ENCODE data around the gene CREB5. TPM values are rescaled to one million over a fixed set of nuclear protein-coding genes. Genes with fewer than 3 reads are reported as not detected.

Gene CREB5
- total and polyA plus RNA-seq, 10 donors, result 0.88 to 56.8 (median 23.5) TPM

GRCh38 chr7:28516390-28517172 lies 104.3 kb downstream of the CREB5 start:
- Histone ChIP-seq H3K27ac (no peak overlapping the region), H3K36me3 (no peaks in the 10 kb centered on the region), H3K4me3 (no peak overlapping the region), H3K27me3 (replicated peaks in 1 of 7) (no peaks in the 10 kb centered on the region), H3K9me3 (no peaks in the 10 kb centered on the region), H3K4me1 (peaks cover 0 to 4% (median 0%) of the 10 kb centered on the region in 6 donors)
- intact Hi-C loops (cut with DNase I; ENCODE audit: low total_unique reads), result no loop called here
- DNase-seq, result no peak
- WGBS, 5 donors, result 86 to 93% (median 89%) methylated on average over 14 of the region's 14 CpGs
- no peak for TF ChIP-seq POLR2A (IDR thresholded peaks at IDR 0.05)
- no peak for TF ChIP-seq CTCF (IDR thresholded peaks at IDR 0.05 in 8 of 11, conservative IDR thresholded peaks at IDR 0.05 in 3 of 11)
- no peak for TF ChIP-seq POLR2AphosphoS5 (IDR thresholded peaks at IDR 0.05)

DNA sequence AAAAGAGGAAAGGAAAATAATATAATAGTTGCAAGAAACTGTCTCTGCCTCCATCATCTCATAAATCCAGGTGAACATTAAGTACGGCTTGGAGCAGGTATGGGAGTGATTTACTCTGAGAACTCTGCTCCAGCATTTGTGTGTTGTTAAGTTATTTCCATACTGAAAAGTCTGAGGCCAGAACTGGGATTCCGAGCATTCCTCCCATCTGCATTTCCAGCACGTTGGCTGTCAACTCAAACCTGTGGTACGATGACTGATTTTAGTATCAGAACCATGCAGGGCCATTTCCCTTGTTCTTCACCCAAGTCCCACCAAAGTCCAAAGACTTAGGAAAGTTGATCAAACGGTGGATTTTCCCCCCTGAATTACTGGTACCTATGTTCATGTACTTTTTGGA lies 104.9 kb downstream of the CREB5 start:
- H3K27me3 ChIP-seq (replicated peaks in 1 of 7), result no peaks in the 10 kb centered on the region
- intact Hi-C loops (cut with DNase I; ENCODE audit: low total_unique reads), result no loop called here
- DNase-seq, result no peak
- TF ChIP-seq POLR2A (IDR thresholded peaks at IDR 0.05), result no peak
- no peak for TF ChIP-seq CTCF (IDR thresholded peaks at IDR 0.05 in 8 of 11, conservative IDR thresholded peaks at IDR 0.05 in 3 of 11)
- TF ChIP-seq POLR2AphosphoS5 (IDR thresholded peaks at IDR 0.05), result no peak
- H3K36me3 ChIP-seq, result no peaks in the 10 kb centered on the region
- H3K4me3 ChIP-seq, result no peak overlapping the region
- no peak overlapping the region for H3K27ac ChIP-seq
- WGBS, 5 donors, result 89 to 95% (median 91%) methylated on average over 5 of the region's 5 CpGs
- no peaks in the 10 kb centered on the region for H3K9me3 ChIP-seq
- H3K4me1 ChIP-seq, result peaks cover 0 to 4% (median 0%) of the 10 kb centered on the region in 6 donors

GRCh38 chr7:28517606-28518005 lies 105.3 kb downstream of the CREB5 start:
- WGBS, 5 donors, result 91 to 97% (median 94%) methylated on average over 7 of the region's 7 CpGs
- TF ChIP-seq POLR2A (IDR thresholded peaks at IDR 0.05) (no peak), POLR2AphosphoS5 (IDR thresholded peaks at IDR 0.05) (no peak), CTCF (IDR thresholded peaks at IDR 0.05 in 8 of 11, conservative IDR thresholded peaks at IDR 0.05 in 3 of 11) (no peak)
- Histone ChIP-seq H3K4me3 (no peak overlapping the region), H3K36me3 (no peaks in the 10 kb centered on the region), H3K27me3 (replicated peaks in 1 of 7) (no peaks in the 10 kb centered on the region), H3K27ac (no peak overlapping the region), H3K9me3 (no peaks in the 10 kb centered on the region), H3K4me1 (peaks cover 0 to 4% (median 0%) of the 10 kb centered on the region in 6 donors)
- intact Hi-C loops (cut with DNase I; ENCODE audit: low total_unique reads), result no loop called here
- no peak for DNase-seq

GRCh38 chr7:28520074-28521015 lies 108.0 kb downstream of the CREB5 start:
- Histone ChIP-seq H3K4me1 (peaks cover 0 to 4% (median 0%) of the 10 kb centered on the region in 6 donors), H3K36me3 (no peaks in the 10 kb centered on the region), H3K27ac (no peak overlapping the region), H3K4me3 (no peak overlapping the region), H3K9me3 (no peaks in the 10 kb centered on the region), H3K27me3 (replicated peaks in 1 of 7) (no peaks in the 10 kb centered on the region)
- intact Hi-C loops (cut with DNase I; ENCODE audit: low total_unique reads), result no loop called here
- no peak for TF ChIP-seq CTCF (IDR thresholded peaks at IDR 0.05 in 8 of 11, conservative IDR thresholded peaks at IDR 0.05 in 3 of 11)
- no peak for TF ChIP-seq POLR2A (IDR thresholded peaks at IDR 0.05)
- TF ChIP-seq POLR2AphosphoS5 (IDR thresholded peaks at IDR 0.05), result no peak
- WGBS, 5 donors, result 25 to 40% (median 29%) methylated on average over 9 of the region's 9 CpGs
- DNase-seq, result no peak

Measured in spleen (tissue), 11 donors.